HG03139 (cell line): ENCODE data around the gene IST1.

Experiments used
- ATAC-seq: cut with Tn5 transposase; IDR thresholded peaks from one replicate; pipeline ENCODE4 v1.9.1; 2021; ENCODE audit not compliant: unreplicated experiment

Gene IST1

GRCh38 chr16:71916397-71916920 lies 21.1 kb downstream of the IST1 start:
- no peak for ATAC-seq

DNA sequence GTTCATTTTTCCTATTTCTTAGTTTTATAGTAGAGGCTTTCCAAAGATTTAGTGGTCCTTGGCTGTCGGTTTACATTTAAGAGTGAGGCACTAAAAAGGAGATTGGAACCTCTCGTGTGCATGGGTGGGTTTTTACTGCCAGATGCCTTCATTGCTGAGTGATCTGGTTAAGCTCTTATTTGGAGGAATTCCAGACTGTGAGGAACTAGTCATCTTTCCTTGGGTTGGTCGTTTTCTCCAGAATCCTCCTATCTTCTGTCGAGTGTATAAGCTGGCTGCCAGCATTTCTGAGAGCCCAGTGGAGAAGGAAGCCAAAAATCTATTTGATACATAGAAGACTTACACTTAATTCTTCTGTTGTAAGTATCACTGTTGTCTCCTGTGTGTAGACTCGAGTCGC lies 22.6 kb downstream of the IST1 start:
- no peak for ATAC-seq

GRCh38 chr16:71919035-71919434 lies 23.7 kb downstream of the IST1 start:
- ATAC-seq: no peak

DNA sequence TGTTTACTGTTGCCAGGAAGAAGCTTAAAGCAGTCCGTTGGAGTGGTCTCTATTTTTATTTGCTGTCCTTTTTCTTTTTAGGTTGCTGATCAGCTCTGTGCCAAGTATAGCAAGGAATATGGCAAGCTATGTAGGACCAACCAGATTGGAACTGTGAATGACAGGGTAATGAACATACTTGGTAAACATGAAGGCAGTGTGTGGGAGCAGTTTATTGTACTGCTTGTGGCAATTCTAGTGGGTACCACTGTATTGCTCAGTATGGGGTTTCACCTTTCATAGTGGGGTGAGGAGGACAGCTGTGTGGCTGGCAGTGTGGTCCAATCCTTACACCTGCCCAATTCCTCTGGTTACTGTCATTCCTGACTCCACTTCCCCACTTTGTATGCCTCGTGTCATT lies 25.3 kb downstream of the IST1 start:
- no peak for ATAC-seq

GRCh38 chr16:71923941-71924690 lies 28.8 kb downstream of the IST1 start:
- ATAC-seq: no peak

- no peak for ATAC-seq
These were observed 29.4 kb downstream of the IST1 start for GRCh38 chr16:71924710-71925109.

DNA sequence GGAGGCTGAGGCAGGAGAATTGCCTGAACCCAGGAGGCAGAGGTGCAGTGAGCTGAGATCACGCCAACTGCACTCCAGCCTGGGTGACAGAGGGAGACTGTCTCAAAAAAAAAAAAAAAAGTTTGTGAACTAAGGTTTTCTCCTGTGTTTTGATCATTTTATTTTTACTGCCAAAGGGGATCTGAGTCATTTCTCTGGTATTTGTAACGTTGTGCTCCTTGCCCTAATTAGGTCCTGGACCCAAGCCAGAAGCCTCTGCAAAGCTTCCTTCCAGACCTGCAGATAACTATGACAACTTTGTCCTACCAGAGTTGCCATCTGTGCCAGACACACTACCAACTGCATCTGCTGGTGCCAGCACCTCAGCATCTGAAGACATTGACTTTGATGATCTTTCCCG lies 32.1 kb downstream of the IST1 start:
- no peak for ATAC-seq

- ATAC-seq: no peak
These were observed 32.5 kb downstream of the IST1 start for GRCh38 chr16:71927787-71928186.

GRCh38 chr16:71929048-71929447 lies 33.7 kb downstream of the IST1 start:
- ATAC-seq: no peak

GRCh38 chr16:71930013-71930563 lies 34.8 kb downstream of the IST1 start:
- no peak for ATAC-seq

GRCh38 chr16:71931001-71931400 lies 35.7 kb downstream of the IST1 start:
- no peak for ATAC-seq

- ATAC-seq: no peak
These were observed 36.3 kb downstream of the IST1 start for GRCh38 chr16:71931599-71931998.

DNA sequence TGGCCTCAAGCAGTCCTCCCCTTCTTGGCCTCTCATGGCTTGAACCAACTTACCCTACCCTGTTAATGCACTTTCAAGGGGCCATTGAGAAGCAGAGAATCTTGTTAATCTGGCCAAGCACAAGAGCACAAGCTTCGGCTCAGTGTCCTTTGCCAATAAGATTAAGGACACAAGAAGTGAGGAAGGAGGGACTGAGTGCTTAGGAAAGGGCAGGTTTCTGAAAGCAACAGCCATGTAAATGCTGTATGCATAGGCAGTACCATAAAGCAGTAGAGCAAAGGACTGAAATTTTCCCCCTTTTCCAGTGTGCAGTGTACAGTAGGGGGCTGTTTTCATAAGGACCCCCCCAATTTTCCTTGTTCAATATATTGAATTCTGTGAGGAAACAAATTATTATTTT lies 37.7 kb downstream of the IST1 start:
- no peak for ATAC-seq

DNA sequence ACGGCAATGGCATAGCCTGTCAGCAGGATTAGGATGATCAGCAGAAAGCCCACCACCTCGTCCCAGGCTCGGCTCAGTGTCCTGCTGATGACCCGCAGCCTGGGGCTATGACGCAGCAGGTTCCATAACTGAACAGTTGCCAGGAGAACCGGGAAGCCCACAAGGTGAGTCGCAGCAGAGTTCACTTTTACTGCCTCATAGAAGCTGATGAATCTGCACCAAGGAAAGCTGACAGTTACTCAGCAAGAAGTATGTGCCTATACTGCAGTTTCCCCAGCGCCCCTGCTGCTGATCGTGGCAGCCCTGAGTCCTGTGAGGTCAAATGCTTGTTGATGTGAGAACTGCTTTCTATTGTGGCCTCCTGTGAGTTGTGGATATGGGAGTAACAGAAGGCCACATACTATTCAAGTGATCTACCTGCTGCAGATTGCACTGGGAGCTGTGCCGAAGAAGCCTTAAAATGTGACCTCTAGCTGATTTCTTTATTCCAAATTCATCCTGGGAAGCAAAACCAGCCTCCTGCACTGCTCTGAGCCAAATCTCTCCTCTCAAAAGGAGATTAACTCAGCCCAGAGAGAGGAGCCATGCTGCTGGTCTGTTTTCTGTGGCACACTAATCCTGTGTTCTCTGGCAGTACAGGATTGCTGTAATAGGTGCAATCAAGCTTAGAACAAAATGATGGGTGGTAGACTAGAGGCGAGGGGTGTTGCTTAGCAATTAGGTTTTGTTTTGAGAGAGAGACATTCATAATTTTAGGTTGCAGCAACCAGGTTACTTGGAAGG lies 38.8 kb downstream of the IST1 start:
- ATAC-seq: no peak

- no peak for ATAC-seq
These were observed 42.7 kb downstream of the IST1 start for GRCh38 chr16:71937868-71938510.

DNA sequence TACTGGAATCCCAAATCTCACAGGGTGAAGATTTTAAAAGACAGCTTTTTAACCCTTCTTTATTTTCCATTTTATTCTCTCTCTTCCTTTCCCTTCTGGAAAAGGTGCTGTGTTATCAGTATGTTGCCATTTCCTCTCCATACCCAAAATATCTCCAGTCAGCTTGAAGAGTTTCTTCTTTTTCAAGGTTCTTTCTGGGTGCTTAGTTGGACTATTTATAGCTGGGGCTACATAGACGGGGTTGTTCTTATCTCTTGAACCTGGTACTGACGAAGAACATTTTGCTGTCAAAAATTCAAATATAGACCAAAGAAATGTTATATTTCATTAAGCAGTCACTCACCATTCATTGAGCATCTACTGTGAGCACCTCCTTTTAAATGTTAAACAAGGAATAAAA lies 48.6 kb downstream of the IST1 start:
- no peak for ATAC-seq

DNA sequence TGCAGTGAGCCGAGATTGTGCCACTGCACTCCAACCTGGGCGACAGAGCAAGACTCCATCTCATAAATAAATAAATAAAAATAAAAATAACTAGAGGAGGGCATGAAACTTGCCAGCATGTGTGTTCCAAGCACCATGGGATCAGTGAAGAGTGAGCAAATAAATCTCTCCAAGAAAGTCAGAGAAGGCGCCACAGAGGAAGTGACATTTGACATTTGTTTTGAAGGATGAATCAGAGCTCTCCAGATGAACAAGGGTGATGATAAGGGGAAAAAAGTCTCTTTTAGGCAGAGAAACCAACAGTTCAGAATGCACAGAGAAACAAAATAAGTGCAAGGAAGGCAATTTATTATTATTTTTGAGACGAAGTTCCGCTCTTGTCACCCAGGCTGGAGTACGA lies 50.3 kb downstream of the IST1 start:
- ATAC-seq: no peak

- ATAC-seq: no peak
These were observed 57.5 kb downstream of the IST1 start for GRCh38 chr16:71952825-71953224.

GRCh38 chr16:71954180-71954579 lies 58.8 kb downstream of the IST1 start:
- no peak for ATAC-seq

- ATAC-seq: no peak
These were observed 59.4 kb downstream of the IST1 start for GRCh38 chr16:71954699-71955195.

GRCh38 chr16:71956486-71956885 lies 61.2 kb downstream of the IST1 start:
- no peak for ATAC-seq
